ENCODE data around the gene MRPL24. TPM values are rescaled to one million over a fixed set of nuclear protein-coding genes. Genes with fewer than 3 reads are reported as not detected.

Gene MRPL24
- total and polyA plus RNA-seq, 2 of the 8 experiments (the other 6 are each of a cell fraction or from before 2014, with no cell fraction given) = 29.7 to 35.2 TPM

GRCh38 chr1:156700736-156701531 lies 40.0 kb downstream of the MRPL24 start (continued):
- TF ChIP-seq TAF1 (IDR thresholded peaks at IDR 0.05; ENCODE audit: low read depth, low read length) = no peak
- TF ChIP-seq YY1 (IDR thresholded peaks at IDR 0.05; ENCODE audit: low read depth, low read length) = no peak
- no peak for TF ChIP-seq PHF8 (conservative IDR thresholded peaks at IDR 0.05; ENCODE audit: low read depth, low read length)
- no peak for TF ChIP-seq HDAC2 (IDR thresholded peaks at IDR 0.05; ENCODE audit: borderline replicate concordance in 1 of 2, low read depth in 2 of 2, low read length in 2 of 2)
- no peak for TF ChIP-seq NRF1 (IDR thresholded peaks at IDR 0.05; ENCODE audit: low read depth, low read length)
- no peak for TF ChIP-seq CEBPB (IDR thresholded peaks at IDR 0.05; ENCODE audit: low read depth, low read length)
- TF ChIP-seq SP1 (IDR thresholded peaks at IDR 0.05; ENCODE audit: low read depth, low read length) = no peak

All from H1 (cell line).